Liver (tissue), 9 donors: ENCODE results near the gene IGF2R. TPM values are rescaled to one million over a fixed set of nuclear protein-coding genes. Genes with fewer than 3 reads are reported as not detected.
A peak's percentile ranks its signal among the peaks of the same experiment; 100 is the strongest.
"Not testable (repeated sequence)": the region's sequence is repeated elsewhere in the genome, so short reads cannot be mapped to it uniquely, and the experiment has no call there.

Experiments
- DNase-seq: peaks from one replicate; pipeline ENCODE4 v3.0.0-alpha.2; 2017; ENCODE audit warnings: low spot score
- H3K27ac ChIP-seq, 2 donors: one replicate each; pipeline ENCODE4 v1.7.0; 2013; ENCODE audit warnings: inconsistent platforms in 2 of 2, low read length in 2 of 2, control low read depth in 1 of 2, low read depth in 1 of 2, mild to moderate bottlenecking in 1 of 2
- H3K27me3 ChIP-seq, 4 donors: one replicate each; pipeline versions ENCODE4 v1.6.1 to v1.7.0; 2013; ENCODE audit warnings: low read length in 3 of 4, inconsistent platforms in 1 of 4, mild to moderate bottlenecking in 1 of 4, moderate library complexity in 1 of 4; ENCODE audit not compliant: control insufficient read depth in 4 of 4, insufficient read depth in 4 of 4
- H3K36me3 ChIP-seq, 4 donors: one replicate each; pipeline versions ENCODE4 v1.6.1 to v1.7.0; 2013; ENCODE audit warnings: low read length in 3 of 4, mild to moderate bottlenecking in 3 of 4, low read depth in 1 of 4, moderate library complexity in 1 of 4; ENCODE audit not compliant: control insufficient read depth in 4 of 4, insufficient read depth in 3 of 4
- H3K4me1 ChIP-seq, 4 donors: one replicate each; pipeline versions ENCODE4 v1.6.1 to v1.7.0; 2013; ENCODE audit warnings: low read length in 3 of 4, mild to moderate bottlenecking in 3 of 4, moderate library complexity in 1 of 4; ENCODE audit not compliant: control insufficient read depth in 4 of 4, insufficient read depth in 4 of 4
- H3K4me3 ChIP-seq, 3 donors: one replicate each; pipeline versions ENCODE4 v1.6.1 to v1.7.0; 2013; ENCODE audit warnings: low read length in 3 of 3, control low read depth in 1 of 3, low read depth in 1 of 3, mild to moderate bottlenecking in 1 of 3
- H3K9ac ChIP-seq, 2 donors: one replicate each; pipeline ENCODE4 v1.7.0; 2013; ENCODE audit warnings: low read length in 2 of 2, mild to moderate bottlenecking in 2 of 2, moderate library complexity in 2 of 2, control low read depth in 1 of 2, low read depth in 1 of 2
- H3K9me3 ChIP-seq, 4 donors: one replicate each; pipeline versions ENCODE4 v1.6.1 to v1.7.0; 2013; ENCODE audit warnings: low read length in 3 of 4; ENCODE audit not compliant: control insufficient read depth in 4 of 4
- EGR1 ChIP-seq, 2 donors: IDR thresholded peaks; 2 replicates each; pipeline ENCODE4 v1.6.1; 2016 to 2018; ENCODE audit warnings: antibody characterized with exemption in 2 of 2, low read depth in 2 of 2
- FOXA1 ChIP-seq: IDR thresholded peaks from 2 replicates; pipeline ENCODE4 v1.6.1; 2016; ENCODE audit warnings: antibody characterized with exemption
- FOXA2 ChIP-seq: IDR thresholded peaks from 2 replicates; pipeline ENCODE4 v1.6.1; 2016; ENCODE audit warnings: antibody characterized with exemption
- GABPA ChIP-seq, 2 donors: IDR thresholded peaks in 1 of 2; conservative IDR thresholded peaks in 1 of 2; 2 replicates each; pipeline ENCODE4 v1.6.1; 2016; ENCODE audit warnings: antibody characterized with exemption in 2 of 2, mild to moderate bottlenecking in 1 of 2, moderate library complexity in 1 of 2
- HNF4A ChIP-seq, 2 donors: conservative IDR thresholded peaks; 2 replicates each; pipeline ENCODE4 v1.6.1; 2016; ENCODE audit warnings: antibody characterized with exemption in 2 of 2, mild to moderate bottlenecking in 2 of 2
- HNF4G ChIP-seq: IDR thresholded peaks from 2 replicates; pipeline ENCODE4 v1.6.1; 2016; ENCODE audit warnings: antibody characterized with exemption
- JUND ChIP-seq, 2 donors: IDR thresholded peaks; 2 replicates each; pipeline ENCODE4 v1.6.1; 2016; ENCODE audit warnings: antibody characterized with exemption in 2 of 2
- NR2F2 ChIP-seq: IDR thresholded peaks from 2 replicates; pipeline ENCODE4 v1.6.1; 2016; ENCODE audit warnings: antibody characterized with exemption
- RAD21 ChIP-seq, 2 donors: IDR thresholded peaks; 2 replicates each; pipeline ENCODE4 v1.6.1; 2016; ENCODE audit warnings: antibody characterized with exemption in 2 of 2, mild to moderate bottlenecking in 2 of 2
- RXRA ChIP-seq, 2 donors: IDR thresholded peaks; 2 replicates each; pipeline ENCODE4 v1.6.1; 2017 to 2018; ENCODE audit warnings: antibody characterized with exemption in 2 of 2, mild to moderate bottlenecking in 1 of 2
- SP1 ChIP-seq: IDR thresholded peaks from 2 replicates; pipeline ENCODE4 v1.6.1; 2018; ENCODE audit warnings: antibody characterized with exemption, mild to moderate bottlenecking
- YY1 ChIP-seq: IDR thresholded peaks from 2 replicates; pipeline ENCODE4 v1.6.1; 2016; ENCODE audit warnings: antibody characterized with exemption, mild to moderate bottlenecking
- WGBS: extraction: QIAGEN DNeasy Blood & Tissue Kit; methylation state at CpG from one replicate; pipeline ENCODE4 v1.1.7; 2013; 5-methylcytosine and 5-hydroxymethylcytosine counted together
- polyA plus RNA-seq, 2 donors: library from polyadenylated mRNA; stranded (reverse) in 1 of 2; unstranded in 1 of 2; fragments of 200-250 nt in 1 of 2; fragments of >200 nt in 1 of 2; fragmentation: Nextera tagmentation in 1 of 2; extraction: Ambion mirVana in 1 of 2; gene quantifications; one replicate each; pipeline versions ENCODE4 v1.2.1 to v1.2.3, GENCODE V29; 2013 to 2015
- total RNA-seq, 2 donors: library from RNA; depleted of rRNA; stranded (reverse); fragments of >200 nt; gene quantifications; one replicate each; pipeline ENCODE4 v1.2.3, GENCODE V29; 2014
- TF ChIP-seq, protein P1 (sequence below): IDR thresholded peaks from 2 replicates; pipeline ENCODE4 v1.6.1; 2016; ENCODE audit warnings: antibody characterized with exemption
- TF ChIP-seq, protein P2 (sequence below): IDR thresholded peaks from 2 replicates; pipeline ENCODE4 v1.6.1; 2016; ENCODE audit warnings: antibody characterized with exemption, mild to moderate bottlenecking
- TF ChIP-seq, protein P3 (sequence below): IDR thresholded peaks from 2 replicates; pipeline ENCODE4 v1.6.1; 2016; ENCODE audit warnings: antibody characterized with exemption
- TF ChIP-seq, protein P4 (sequence below): fragments of 150-350 bp; IDR thresholded peaks from 2 replicates; pipeline ENCODE4 v1.5.1; 2017; ENCODE audit warnings: improper control_type of control experiment, low read depth, low read length; ENCODE audit not compliant: missing input control
- donor health status: healthy.
- donor health status: healthy.
- donor health status: healthy.
- donor health status: healthy.
- donor health status: healthy.

The IGF2R gene
- total and polyA plus RNA-seq, 4 donors: 16.6 to 84.9 (median 45.7) TPM

DNA sequence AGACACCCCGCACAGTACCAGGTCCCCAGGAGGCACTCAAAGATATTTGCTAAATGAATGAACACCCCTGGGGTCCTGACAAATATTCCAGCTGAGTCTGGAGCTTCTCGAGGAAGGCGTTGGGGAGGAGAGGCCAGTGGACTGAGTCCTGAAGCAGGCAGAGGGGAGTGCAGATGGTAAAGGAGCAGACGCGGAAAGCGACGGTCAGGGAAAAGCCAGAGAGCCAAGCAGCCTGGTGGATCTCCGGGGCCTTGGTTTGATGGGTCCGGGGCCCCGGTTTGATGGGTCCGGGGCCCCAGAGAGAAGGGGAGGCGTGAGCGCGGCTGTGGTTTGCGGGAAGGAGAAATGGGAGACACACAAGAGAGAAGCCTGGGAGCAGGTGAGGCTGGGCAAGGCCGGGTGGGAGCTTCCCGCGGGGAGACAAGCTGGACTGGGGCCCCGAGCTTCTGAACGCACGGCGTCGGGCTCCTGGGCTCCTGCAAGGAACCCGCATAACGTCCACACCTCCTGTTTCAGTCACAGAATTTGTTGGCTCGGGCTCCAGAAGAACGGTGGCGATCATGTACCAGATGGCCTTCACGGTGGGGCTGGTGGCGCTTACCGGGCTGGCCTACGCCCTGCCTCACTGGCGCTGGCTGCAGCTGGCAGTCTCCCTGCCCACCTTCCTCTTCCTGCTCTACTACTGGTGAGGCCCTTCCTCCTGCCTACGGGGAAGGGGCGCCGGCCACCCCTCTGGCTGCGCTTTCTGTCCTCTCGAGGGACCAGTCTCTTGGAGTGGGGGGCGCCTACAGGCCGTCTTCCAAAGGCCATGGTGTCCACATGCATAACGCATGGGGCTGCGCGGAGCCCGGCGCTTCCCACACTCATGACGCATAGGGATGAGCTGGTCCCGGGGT lies 164.8 kb downstream of the IGF2R start:
- H3K27ac ChIP-seq: peak overlapping the region; percentile 46 to 68
- no peaks in the 10 kb centered on the region for H3K27me3 ChIP-seq
- no peak for TF ChIP-seq EGR1 (IDR thresholded peaks at IDR 0.05; ENCODE audit: low read depth in 2 of 2)
- TF ChIP-seq RXRA (IDR thresholded peaks at IDR 0.05): no peak
- no peak for TF ChIP-seq FOXA1
- no peak for TF ChIP-seq YY1
- TF ChIP-seq, protein P1, sequence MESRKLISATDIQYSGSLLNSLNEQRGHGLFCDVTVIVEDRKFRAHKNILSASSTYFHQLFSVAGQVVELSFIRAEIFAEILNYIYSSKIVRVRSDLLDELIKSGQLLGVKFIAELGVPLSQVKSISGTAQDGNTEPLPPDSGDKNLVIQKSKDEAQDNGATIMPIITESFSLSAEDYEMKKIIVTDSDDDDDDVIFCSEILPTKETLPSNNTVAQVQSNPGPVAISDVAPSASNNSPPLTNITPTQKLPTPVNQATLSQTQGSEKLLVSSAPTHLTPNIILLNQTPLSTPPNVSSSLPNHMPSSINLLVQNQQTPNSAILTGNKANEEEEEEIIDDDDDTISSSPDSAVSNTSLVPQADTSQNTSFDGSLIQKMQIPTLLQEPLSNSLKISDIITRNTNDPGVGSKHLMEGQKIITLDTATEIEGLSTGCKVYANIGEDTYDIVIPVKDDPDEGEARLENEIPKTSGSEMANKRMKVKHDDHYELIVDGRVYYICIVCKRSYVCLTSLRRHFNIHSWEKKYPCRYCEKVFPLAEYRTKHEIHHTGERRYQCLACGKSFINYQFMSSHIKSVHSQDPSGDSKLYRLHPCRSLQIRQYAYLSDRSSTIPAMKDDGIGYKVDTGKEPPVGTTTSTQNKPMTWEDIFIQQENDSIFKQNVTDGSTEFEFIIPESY: no peak
- no peak for TF ChIP-seq HNF4G
- TF ChIP-seq, protein P2, sequence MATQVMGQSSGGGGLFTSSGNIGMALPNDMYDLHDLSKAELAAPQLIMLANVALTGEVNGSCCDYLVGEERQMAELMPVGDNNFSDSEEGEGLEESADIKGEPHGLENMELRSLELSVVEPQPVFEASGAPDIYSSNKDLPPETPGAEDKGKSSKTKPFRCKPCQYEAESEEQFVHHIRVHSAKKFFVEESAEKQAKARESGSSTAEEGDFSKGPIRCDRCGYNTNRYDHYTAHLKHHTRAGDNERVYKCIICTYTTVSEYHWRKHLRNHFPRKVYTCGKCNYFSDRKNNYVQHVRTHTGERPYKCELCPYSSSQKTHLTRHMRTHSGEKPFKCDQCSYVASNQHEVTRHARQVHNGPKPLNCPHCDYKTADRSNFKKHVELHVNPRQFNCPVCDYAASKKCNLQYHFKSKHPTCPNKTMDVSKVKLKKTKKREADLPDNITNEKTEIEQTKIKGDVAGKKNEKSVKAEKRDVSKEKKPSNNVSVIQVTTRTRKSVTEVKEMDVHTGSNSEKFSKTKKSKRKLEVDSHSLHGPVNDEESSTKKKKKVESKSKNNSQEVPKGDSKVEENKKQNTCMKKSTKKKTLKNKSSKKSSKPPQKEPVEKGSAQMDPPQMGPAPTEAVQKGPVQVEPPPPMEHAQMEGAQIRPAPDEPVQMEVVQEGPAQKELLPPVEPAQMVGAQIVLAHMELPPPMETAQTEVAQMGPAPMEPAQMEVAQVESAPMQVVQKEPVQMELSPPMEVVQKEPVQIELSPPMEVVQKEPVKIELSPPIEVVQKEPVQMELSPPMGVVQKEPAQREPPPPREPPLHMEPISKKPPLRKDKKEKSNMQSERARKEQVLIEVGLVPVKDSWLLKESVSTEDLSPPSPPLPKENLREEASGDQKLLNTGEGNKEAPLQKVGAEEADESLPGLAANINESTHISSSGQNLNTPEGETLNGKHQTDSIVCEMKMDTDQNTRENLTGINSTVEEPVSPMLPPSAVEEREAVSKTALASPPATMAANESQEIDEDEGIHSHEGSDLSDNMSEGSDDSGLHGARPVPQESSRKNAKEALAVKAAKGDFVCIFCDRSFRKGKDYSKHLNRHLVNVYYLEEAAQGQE: no peak
- TF ChIP-seq HNF4A (conservative IDR thresholded peaks at IDR 0.05): no peak
- TF ChIP-seq, protein P3, sequence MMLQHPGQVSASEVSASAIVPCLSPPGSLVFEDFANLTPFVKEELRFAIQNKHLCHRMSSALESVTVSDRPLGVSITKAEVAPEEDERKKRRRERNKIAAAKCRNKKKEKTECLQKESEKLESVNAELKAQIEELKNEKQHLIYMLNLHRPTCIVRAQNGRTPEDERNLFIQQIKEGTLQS: no peak
- TF ChIP-seq, protein P4, sequence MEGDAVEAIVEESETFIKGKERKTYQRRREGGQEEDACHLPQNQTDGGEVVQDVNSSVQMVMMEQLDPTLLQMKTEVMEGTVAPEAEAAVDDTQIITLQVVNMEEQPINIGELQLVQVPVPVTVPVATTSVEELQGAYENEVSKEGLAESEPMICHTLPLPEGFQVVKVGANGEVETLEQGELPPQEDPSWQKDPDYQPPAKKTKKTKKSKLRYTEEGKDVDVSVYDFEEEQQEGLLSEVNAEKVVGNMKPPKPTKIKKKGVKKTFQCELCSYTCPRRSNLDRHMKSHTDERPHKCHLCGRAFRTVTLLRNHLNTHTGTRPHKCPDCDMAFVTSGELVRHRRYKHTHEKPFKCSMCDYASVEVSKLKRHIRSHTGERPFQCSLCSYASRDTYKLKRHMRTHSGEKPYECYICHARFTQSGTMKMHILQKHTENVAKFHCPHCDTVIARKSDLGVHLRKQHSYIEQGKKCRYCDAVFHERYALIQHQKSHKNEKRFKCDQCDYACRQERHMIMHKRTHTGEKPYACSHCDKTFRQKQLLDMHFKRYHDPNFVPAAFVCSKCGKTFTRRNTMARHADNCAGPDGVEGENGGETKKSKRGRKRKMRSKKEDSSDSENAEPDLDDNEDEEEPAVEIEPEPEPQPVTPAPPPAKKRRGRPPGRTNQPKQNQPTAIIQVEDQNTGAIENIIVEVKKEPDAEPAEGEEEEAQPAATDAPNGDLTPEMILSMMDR: no peak
- no peak for TF ChIP-seq RAD21 (IDR thresholded peaks at IDR 0.05)
- no peak for TF ChIP-seq JUND (IDR thresholded peaks at IDR 0.05)
- no peak for TF ChIP-seq NR2F2
- TF ChIP-seq GABPA (IDR thresholded peaks at IDR 0.05 in 1 of 2, conservative IDR thresholded peaks at IDR 0.05 in 1 of 2): no peak
- TF ChIP-seq FOXA2: no peak
- no peak for TF ChIP-seq SP1
- H3K36me3 ChIP-seq: peaks cover 0 to 20% (median 2%) of the 10 kb centered on the region in 4 donors
- 91% methylated on average over 47 of the region's 47 CpGs for WGBS
- no peak overlapping the region for H3K9ac ChIP-seq
- no peaks in the 10 kb centered on the region for H3K9me3 ChIP-seq
- no peak overlapping the region for H3K4me3 ChIP-seq
- H3K4me1 ChIP-seq: peaks cover 27 to 94% (median 62%) of the 10 kb centered on the region in 4 donors
- DNase-seq: peak; percentile 30

DNA sequence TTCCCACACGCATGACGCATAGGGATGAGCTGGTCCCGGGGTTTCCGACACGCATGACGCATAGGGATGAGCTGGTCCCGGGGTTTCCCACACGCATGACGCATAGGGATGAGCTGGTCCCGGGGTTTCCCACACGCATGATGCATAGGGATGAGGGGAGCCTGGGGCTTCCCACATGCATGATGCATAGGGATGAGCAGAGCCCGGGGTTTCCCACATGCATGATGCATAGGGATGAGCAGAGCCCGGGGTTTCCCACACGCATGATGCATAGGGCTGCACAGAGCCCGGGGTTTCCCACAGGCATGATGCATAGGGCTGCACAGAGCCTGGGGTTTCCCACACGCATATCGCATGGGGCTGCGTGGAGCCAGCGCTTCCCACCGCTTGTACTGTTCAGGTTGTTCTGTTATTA lies 165.5 kb downstream of the IGF2R start:
- H3K9me3 ChIP-seq, H3K4me3 ChIP-seq, H3K27me3 ChIP-seq, H3K9ac ChIP-seq: not testable (repeated sequence)
- Histone ChIP-seq H3K4me1 (peaks cover 29 to 93% (median 63%) of the 10 kb centered on the region in 4 donors), H3K27ac (peak overlapping the region; percentile 73 to 92), H3K36me3 (peaks cover 0 to 19% (median 2%) of the 10 kb centered on the region in 4 donors)
- WGBS: 92% methylated on average over 20 of the region's 20 CpGs
- DNase-seq: peak; percentile 21
